HG03469 (cell line): ENCODE measurements around the gene CDH23.

Source experiments
- ATAC-seq: cut with Tn5 transposase; IDR thresholded peaks from one replicate; pipeline ENCODE4 v1.9.1; 2021; ENCODE audit warnings: mild to moderate bottlenecking, moderate library complexity, moderate number of reproducible peaks; ENCODE audit not compliant: unreplicated experiment

CDH23 gene

GRCh38 chr10:71511206-71511605 is 114.5 kb downstream of the CDH23 start:
- ATAC-seq = no peak

- ATAC-seq = no peak
Measured at GRCh38 chr10:71512312-71512711, 115.6 kb downstream of the CDH23 start.

GRCh38 chr10:71512761-71513539 is 116.2 kb downstream of the CDH23 start:
- ATAC-seq = no peak

GRCh38 chr10:71513540-71513853 is 116.8 kb downstream of the CDH23 start:
- ATAC-seq = no peak

GRCh38 chr10:71513936-71514335 is 117.2 kb downstream of the CDH23 start:
- no peak for ATAC-seq

GRCh38 chr10:71515531-71516172 is 118.9 kb downstream of the CDH23 start:
- ATAC-seq = no peak

GRCh38 chr10:71516890-71517289 is 120.2 kb downstream of the CDH23 start:
- no peak for ATAC-seq

GRCh38 chr10:71517298-71518169 is 120.8 kb downstream of the CDH23 start:
- no peak for ATAC-seq

- ATAC-seq = no peak
Measured at GRCh38 chr10:71520042-71520441, 123.3 kb downstream of the CDH23 start.

- ATAC-seq = no peak
Measured at GRCh38 chr10:71521504-71522441, 125.1 kb downstream of the CDH23 start.

- no peak for ATAC-seq
Measured at GRCh38 chr10:71522442-71523144, 125.9 kb downstream of the CDH23 start.

GRCh38 chr10:71523756-71524155 is 127.0 kb downstream of the CDH23 start:
- ATAC-seq = no peak

GRCh38 chr10:71525092-71525491 is 128.4 kb downstream of the CDH23 start:
- no peak for ATAC-seq

- no peak for ATAC-seq
Measured at GRCh38 chr10:71525721-71526120, 129.0 kb downstream of the CDH23 start.

GRCh38 chr10:71526653-71527052 is 129.9 kb downstream of the CDH23 start:
- ATAC-seq = no peak

GRCh38 chr10:71527135-71527534 is 130.4 kb downstream of the CDH23 start:
- no peak for ATAC-seq

GRCh38 chr10:71528371-71529206 is 131.9 kb downstream of the CDH23 start:
- no peak for ATAC-seq

GRCh38 chr10:71529207-71529827 is 132.6 kb downstream of the CDH23 start:
- no peak for ATAC-seq

GRCh38 chr10:71530781-71531180 is 134.1 kb downstream of the CDH23 start:
- no peak for ATAC-seq
